NCI-H460 (cell line): ENCODE data around the gene AIF1. TPM values are rescaled to one million over a fixed set of nuclear protein-coding genes. Genes with fewer than 3 reads are reported as not detected.

Experiments
- DNase-seq: peaks from one replicate; pipeline ENCODE4 v3.0.0-alpha.2; 2016; ENCODE audit warnings: low read depth; ENCODE audit errors: extremely low read depth
- total RNA-seq: library from RNA; depleted of rRNA; stranded (reverse); fragments of >200 nt; shearing (Covaris generic); gene quantifications from 2 replicates; pipeline ENCODE4 v1.2.3, GENCODE V29; 2014

Gene AIF1
- total RNA-seq, 1 experiment from 2014 or later: not detected

DNA sequence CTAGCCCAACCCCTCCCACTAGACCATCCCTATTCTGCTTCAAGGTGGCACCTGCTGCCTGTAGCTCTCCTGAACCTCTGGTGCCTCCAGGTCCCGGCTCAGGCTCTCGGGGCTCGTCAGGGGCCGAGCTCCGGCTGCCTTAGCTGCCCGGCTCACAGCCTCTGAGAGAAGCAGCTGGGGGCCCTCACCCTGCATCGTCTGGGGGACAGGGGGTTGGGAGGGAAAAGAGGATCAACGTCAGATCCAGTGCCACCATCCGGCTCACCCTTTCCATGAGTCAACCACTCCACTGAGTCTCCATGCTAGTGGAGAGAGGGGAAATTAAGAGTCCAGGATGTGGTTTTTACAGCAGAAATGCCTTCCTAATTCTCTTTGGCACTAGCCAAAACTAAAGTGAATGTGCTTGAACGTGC, 24.4 kb downstream of the AIF1 start:
- no peak for DNase-seq

DNA sequence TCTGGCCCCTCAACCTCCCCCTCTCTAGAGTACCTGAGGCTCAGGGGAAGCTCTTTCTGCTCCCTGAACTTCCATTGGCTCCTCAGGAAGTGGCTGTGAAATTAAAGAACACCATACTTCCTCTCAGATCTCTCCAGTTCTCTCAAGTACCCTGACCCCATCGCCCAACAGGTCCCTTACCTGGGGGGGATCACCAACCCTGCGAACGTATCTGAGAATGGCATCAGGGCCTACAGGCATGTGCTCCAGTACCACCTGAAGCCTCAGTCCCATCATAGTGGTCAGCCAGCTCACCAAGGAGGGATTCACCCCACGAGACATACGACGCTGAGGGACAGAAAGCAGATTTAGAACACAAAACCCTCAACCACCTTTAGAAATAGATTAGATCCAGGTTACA, 25.6 kb downstream of the AIF1 start:
- DNase-seq: no peak

DNA sequence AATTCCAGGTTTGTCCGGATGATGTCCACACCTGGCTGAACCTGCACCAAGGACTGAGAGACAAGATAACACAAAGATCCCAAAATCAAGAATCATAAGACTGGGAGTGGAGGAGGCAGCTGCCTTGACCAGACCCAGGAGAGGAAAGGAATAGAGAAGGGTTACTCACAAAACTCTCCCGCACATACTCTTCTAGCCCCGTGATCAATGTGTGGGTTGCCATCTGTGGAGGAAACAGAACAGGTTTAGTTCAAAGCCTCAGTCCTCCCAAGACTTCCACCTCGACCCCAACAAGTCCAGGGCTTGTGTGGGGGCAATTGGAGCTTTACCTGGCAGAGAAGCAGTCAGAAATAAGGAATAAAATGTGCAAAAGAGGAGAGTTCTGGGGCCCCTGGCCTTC, 26.3 kb downstream of the AIF1 start:
- DNase-seq: no peak

DNA sequence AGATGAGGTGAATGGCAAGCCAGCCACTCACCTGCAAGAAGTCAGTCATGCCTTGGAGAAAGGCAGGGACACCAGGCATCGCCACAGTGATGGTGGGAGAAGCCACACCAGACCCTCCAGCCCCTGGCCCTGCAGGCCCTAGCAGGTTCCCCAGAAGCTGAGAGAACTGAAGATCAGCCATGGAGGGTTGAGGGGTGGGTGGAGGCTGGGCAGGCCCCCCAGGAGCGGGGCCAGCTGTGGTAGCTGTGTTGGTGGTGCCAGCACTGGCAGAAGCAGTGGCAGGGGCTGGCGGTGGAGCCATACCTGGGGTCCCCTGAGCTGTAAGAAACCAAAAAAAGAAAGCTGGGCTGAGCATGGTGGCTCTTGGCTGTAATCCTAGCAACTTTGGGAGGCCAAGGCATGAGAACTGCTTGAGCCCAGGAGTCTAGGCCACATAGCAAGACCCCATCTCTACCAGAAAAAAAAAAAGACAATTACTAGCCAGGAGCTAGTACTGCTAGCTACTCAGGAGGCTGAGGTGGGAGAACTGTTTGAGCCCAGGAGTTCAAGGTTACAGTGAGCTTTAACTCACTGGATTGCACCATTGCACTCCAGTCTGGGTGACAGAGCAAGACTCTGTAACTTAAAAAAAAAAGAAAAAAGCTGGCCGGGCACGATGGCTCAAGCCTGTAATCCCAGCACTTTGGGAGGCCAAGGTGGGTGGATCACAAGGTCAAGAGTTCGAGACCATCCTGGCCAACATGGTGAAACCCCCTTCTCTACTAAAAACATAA, 27.9 kb downstream of the AIF1 start:
- DNase-seq: no peak

GRCh38 chr6:31643818-31644454, 28.9 kb downstream of the AIF1 start:
- DNase-seq: no peak

- no peak for DNase-seq
Measured at GRCh38 chr6:31645325-31645724, 30.3 kb downstream of the AIF1 start.

- no peak for DNase-seq
Measured at GRCh38 chr6:31651602-31652191, 36.7 kb downstream of the AIF1 start.

DNA sequence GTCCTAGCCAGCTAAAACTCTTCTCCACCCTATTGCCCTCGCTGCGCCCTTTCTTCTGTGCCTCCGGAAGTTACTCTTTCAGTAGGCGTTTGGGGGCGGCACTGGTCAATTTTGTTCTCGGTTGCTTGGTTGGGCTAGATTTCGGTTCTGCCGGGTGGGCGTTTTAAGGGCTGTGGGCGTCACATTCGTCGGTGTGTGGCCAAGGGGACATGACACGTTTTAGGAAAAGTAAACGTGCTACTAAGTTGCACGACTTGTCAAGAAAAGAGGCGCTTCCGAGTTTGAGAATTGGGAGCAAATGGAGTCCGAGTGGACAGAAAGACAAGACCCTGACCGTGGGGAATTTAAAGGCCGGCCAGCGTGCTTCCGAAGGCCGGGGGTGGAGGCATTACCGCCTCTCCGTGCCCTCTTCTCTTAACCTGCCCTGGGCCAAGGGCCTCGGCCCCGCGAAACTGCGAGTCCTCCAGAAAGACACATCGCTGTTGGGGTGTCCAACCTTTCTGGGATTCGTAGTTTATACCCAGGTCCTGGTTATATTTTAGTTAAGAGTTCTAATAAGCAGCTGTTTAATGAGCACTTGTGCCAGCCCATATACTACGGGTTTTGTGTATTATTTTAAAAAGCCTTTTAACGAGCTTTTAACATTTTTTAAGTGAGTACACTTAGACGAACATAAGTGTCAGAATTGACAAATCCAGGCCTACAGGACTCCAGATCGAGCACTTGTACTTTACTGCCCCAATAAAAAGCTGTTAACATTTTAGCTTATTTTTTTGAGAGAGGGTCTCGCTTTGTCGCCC, 38.1 kb downstream of the AIF1 start:
- no peak for DNase-seq

GRCh38 chr6:31654574-31655348, 39.7 kb downstream of the AIF1 start:
- no peak for DNase-seq

- DNase-seq: no peak
Measured at GRCh38 chr6:31655349-31656237, 40.6 kb downstream of the AIF1 start, which contains the start of gene APOM. Gene APOM, plus strand, starts transcription at chr6:31655894. Its CDS starts 73 bp downstream, at chr6:31655967.

DNA sequence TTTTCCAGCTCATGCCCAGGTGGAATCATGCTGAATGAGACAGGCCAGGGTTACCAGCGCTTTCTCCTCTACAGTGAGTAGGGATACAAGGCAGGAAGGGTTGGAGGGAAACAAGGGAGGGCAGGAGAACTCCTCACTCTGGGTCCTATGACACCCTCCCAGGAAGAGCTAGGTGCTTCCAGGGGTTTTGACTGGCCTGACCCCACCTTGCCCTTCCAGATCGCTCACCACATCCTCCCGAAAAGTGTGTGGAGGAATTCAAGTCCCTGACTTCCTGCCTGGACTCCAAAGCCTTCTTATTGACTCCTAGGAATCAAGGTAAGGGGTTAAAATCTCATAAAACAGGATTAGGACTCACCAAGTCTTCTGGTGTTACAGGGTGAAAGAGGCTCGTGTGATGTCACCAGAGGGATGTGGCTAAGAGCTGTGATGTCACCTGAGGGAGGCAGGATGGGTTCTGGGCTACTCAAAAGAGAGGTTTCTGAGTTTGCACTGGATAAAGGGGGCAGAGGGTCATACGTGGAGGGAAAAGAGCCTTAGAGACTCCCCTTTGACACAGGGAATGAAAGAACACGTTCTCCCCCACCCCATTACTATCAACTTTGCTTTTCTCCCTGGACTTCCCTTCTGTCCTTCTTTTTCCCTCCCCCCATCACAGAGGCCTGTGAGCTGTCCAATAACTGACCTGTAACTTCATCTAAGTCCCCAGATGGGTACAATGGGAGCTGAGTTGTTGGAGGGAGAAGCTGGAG, 42.5 kb downstream of the AIF1 start:
- no peak for DNase-seq

DNA sequence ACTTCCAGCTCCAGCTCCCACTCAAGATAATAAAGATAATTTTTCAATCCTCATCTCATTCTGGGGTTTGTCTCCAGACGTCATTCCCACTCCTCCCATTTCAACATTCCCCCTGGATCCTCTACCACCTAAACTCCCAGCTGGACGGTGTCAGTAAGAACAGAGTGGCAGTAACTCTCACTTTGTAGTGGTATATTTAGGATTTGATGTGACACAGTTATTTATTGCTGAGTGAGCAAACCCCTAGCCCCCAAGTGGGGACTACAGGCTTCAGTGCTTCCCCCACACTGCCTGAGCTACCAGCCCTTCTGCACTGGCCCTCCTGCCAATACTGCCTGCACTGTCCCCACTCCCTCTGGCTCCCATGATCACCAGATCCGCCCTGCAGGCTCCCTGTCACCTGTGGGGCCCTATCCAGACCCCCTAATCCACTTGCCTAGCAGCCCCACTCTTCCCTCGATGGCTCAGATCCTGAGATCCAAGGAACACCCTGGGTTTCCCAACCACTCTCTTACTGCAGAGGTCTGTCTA, 43.2 kb downstream of the AIF1 start:
- no peak for DNase-seq

- no peak for DNase-seq
Measured at GRCh38 chr6:31658983-31659648, 44.1 kb downstream of the AIF1 start.

DNA sequence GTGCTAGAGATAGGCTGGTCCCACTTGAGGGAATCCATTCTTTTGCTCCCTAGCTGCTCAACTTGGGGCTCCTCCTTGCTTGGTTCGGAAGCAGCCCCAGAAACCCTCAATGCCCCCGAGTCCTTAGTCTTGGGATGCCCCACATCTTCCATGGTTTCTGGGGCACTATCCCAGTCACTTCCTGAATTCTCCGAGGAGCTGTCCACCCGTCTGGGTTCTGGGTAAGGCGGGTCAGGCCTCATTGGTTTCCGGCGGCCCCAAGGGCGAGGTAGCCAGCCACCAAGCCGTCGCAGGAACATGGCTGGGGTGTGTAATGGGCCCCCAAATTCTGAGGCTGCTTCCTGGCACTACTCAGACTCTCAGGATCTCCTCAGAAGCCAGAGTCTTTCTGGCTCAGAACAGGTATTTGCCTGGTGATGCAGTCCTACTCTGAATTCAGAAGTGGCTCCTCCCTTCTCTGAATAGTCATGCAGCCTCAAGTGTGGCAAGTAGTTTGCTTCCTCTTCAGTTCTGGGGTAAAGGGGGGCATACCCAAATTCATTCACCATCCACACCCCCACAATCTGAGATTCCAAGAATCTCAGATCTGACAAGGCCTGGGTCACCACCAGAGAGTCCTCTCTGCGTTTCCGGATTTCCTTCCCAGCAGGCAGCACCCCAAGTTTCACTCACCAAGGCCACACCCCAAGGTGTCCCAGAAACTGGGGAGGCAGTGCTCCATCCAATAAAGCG, 44.8 kb downstream of the AIF1 start:
- no peak for DNase-seq

- DNase-seq: peak; percentile 62
Measured at GRCh38 chr6:31660381-31661261, 45.6 kb downstream of the AIF1 start, which contains the start of gene C6orf47. Gene C6orf47, minus strand, starts transcription at chr6:31660778. Its CDS starts 831 bp downstream, at chr6:31659947.
